ENCODE data around the gene ABCC6. TPM values are rescaled to one million over a fixed set of nuclear protein-coding genes. Genes with fewer than 3 reads are reported as not detected.

The ABCC6 gene
- total RNA-seq, 4 donors from 2014 or later: 1.8 to 19.4 (median 2.2) TPM

DNA sequence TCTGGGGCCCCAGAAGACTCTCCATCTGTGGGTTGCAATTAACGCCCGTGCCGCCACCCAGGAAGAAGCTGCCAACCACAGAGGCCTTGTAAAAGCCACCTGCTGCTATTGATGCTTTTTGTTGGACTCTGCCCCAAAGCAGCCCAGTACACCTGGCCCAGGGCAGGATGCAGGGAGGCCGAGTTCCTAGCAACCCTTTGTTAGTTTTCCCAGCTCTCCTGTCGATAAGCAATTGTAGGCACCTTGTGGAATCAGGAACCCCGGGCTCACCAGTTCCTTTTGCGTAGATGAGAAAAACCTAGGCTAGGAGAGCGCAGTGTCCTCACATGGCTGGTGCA, 103.3 kb downstream of the ABCC6 start:
- TF ChIP-seq, protein P1, sequence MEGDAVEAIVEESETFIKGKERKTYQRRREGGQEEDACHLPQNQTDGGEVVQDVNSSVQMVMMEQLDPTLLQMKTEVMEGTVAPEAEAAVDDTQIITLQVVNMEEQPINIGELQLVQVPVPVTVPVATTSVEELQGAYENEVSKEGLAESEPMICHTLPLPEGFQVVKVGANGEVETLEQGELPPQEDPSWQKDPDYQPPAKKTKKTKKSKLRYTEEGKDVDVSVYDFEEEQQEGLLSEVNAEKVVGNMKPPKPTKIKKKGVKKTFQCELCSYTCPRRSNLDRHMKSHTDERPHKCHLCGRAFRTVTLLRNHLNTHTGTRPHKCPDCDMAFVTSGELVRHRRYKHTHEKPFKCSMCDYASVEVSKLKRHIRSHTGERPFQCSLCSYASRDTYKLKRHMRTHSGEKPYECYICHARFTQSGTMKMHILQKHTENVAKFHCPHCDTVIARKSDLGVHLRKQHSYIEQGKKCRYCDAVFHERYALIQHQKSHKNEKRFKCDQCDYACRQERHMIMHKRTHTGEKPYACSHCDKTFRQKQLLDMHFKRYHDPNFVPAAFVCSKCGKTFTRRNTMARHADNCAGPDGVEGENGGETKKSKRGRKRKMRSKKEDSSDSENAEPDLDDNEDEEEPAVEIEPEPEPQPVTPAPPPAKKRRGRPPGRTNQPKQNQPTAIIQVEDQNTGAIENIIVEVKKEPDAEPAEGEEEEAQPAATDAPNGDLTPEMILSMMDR (IDR thresholded peaks at IDR 0.05; ENCODE audit: low read depth): no peak

DNA sequence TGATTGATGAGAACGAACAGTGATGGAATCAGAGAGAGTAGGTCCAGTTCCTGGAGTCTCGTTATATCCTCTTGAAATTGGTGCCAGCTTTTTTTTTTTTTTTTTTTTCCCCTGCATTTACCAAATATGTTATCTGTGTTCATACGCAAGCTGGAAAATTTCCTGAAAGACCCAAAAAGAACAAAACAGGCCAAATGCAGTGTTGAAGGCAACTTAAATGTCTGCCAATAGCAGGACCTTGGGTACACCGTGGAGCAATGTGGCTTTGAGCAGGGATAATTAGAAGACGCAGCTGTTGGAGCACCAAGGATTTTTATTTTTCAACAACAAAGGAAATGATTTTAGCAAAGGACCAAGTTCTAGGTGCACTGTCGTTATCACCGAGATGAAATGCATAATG, 105.0 kb downstream of the ABCC6 start:
- TF ChIP-seq, protein P1 (IDR thresholded peaks at IDR 0.05; ENCODE audit: low read depth): no peak

DNA sequence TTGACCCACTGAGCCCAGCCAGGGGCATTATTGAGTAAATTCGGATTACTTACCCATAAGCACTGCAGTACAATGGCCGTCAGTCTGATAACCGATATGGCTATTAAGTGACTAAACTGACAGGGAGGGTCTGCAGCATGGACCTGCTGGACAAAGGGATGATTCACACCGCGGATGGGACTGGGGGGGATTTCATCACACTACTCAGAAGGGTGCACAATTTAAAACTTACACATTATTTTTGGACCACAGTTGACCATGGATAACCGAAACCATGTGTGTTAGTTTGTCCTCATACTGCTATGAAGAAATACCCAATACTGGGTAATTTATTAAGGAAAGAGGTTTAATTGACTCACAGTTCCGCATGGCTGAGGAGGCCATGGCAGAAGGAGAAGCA, 106.5 kb downstream of the ABCC6 start:
- TF ChIP-seq, protein P1 (IDR thresholded peaks at IDR 0.05; ENCODE audit: low read depth): no peak

DNA sequence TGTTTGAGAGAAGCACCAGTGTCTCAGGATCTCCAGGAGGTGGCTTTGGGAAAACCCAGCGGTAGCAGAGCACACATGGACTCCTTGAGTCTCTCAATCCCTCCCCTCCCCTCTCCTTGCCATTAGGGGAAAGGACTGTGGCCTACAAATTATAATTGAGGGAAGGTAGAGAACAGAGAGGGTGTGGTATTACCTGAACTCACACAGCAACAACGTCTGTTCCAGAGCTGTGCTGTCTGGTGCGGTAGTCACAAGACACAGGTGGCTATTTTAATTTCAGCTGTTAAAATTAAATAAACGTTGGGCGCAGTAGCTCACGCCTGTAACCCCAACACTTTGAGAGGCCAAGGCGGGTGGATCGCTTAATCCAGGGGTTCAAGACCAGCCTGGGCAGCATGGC, 110.2 kb downstream of the ABCC6 start:
- TF ChIP-seq, protein P1 (IDR thresholded peaks at IDR 0.05; ENCODE audit: low read depth): no peak

DNA sequence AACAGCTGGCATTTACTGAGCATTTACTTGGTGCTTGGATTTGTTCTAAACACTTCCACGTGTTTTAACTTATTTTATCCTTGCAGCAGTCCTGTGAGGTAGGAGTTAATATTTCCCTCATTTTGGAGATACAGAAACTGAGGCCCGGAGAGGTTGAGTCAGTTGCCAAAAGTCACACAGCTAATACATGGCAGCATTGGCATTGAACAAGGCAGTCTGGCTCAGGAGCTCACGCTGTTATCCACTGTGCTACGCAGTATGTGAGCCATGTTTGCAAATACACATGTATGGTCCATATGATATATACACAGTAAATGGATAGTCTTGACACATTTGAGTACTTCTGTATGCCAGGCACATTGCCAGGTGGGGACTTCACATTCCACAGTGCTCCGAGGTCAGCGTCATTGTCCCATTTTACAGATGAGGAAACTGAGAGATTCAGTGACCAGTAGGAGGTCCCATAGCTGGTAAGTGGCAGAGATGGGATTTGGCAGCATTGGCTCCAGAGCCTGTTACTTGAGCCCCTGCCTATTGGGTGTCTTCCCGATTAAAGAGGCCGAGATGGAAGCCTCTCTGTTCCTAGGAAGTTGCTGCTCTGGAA, 110.7 kb downstream of the ABCC6 start:
- TF ChIP-seq, protein P1 (IDR thresholded peaks at IDR 0.05; ENCODE audit: low read depth): no peak

DNA sequence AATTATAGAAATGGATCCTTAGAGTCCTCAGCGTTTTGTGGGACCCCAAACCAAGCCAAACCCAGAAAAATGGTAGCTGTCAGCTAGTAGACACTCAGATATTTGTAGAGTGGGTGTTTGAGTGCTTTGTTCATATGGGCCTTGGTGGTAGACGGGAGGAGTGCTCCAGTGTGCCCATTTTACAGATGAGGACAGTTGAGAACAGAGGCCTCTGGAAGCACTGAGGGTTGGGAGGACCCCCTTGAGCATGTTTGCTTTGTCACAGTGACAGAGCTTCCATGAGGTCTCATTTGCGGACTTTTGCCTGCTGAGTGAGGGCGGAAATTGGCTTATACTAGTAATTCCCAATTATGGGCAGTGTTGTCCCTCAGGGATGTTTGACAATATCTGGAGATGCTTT, 111.7 kb downstream of the ABCC6 start:
- TF ChIP-seq, protein P1 (IDR thresholded peaks at IDR 0.05; ENCODE audit: low read depth): no peak

DNA sequence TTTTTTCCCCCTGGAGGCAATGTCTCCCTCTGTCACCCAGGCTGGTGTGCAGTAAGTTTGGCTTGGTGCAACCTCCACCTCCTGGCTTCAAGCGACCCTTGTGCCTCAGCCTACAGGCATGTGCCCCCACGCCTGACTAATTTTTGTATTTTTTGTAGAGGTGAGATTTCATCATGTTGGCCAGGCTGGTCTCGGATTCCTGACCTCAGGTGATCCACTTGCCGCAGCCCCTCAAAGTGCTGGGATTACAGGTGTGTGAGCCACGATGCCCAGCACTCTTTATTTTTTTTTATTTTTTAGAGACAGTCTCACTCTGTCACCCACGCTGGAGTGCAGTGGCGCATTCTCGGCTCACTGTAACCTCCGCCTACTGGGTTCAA, 113.2 kb downstream of the ABCC6 start:
- TF ChIP-seq, protein P1 (IDR thresholded peaks at IDR 0.05; ENCODE audit: low read depth): no peak
